IMR-90 (cell line): ENCODE measurements around the gene RAB4B. TPM values are rescaled to one million over a fixed set of nuclear protein-coding genes. Genes with fewer than 3 reads are reported as not detected.

Experiments
- RFX5 ChIP-seq: IDR thresholded peaks from 2 replicates; pipeline ENCODE4 v1.8.0; 2012; ENCODE audit warnings: low read depth, mild to moderate bottlenecking, low read length, moderate library complexity
- polyA plus RNA-seq, 3 experiments: library from polyadenylated mRNA; depleted of rRNA; stranded (reverse); fragments of >200 nt; gene quantifications; 2 replicates each; pipeline ENCODE4 v1.2.3, GENCODE V29; 2012; ENCODE audit warnings: low replicate concordance in 1 of 3
- total RNA-seq: library from RNA; depleted of rRNA; stranded (reverse); fragments of >200 nt; gene quantifications from 2 replicates; pipeline ENCODE4 v1.2.3, GENCODE V29; 2012
- TF ChIP-seq, protein P1 (sequence below): conservative IDR thresholded peaks from 2 replicates; pipeline ENCODE4 v1.5.1; 2012; ENCODE audit warnings: mild to moderate bottlenecking, low read depth, low read length, improper control_type of control experiment

RAB4B gene
- total and polyA plus RNA-seq, 2 of the 4 experiments (the other 2 are of a cell fraction), result 7.9 to 21.4 TPM

DNA sequence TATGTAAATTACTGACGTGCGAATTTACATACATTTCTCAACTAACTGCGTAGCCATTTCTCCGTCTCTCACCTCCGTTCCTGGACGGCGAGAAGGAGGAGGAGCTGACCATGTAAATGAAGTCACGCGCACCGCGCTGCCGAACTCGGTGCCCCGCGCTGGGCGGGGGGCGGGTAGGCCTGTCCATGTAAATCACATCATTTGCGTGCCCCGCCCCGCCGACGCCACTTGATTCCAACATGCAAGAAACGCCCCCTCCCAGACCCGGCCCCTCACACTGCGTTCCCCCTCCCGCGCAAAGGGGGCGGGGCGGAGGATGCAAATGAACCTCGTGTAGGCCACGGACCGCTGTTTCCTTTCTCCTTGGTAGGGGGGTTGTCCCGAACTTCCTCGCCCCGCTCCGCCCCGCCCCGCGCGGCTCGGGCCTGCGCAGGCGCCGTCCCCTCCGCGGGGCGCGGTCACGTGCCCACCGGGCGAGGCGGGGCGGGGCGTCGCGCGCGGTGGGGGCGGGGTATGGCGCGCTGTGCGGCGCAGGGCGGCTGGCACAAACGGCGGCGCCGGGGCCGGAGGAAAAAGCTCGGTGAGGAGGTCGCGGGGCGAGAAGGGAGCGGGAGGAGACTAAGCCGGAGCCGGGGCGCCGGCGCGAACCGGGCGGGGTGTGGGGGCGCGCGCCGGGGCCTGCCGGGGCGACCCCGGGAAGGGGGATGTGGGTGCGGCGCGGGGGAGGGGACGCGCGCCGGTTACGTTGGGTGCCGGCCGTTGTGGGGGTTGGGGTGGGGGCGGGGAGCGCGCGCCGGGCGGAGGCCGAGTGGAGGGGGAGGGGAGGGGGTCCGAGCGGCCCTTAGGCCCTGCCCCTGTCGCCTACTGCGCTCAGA lies 20.9 kb downstream of the RAB4B start, which contains the start of gene EGLN2 (continued):
- TF ChIP-seq, protein P1, sequence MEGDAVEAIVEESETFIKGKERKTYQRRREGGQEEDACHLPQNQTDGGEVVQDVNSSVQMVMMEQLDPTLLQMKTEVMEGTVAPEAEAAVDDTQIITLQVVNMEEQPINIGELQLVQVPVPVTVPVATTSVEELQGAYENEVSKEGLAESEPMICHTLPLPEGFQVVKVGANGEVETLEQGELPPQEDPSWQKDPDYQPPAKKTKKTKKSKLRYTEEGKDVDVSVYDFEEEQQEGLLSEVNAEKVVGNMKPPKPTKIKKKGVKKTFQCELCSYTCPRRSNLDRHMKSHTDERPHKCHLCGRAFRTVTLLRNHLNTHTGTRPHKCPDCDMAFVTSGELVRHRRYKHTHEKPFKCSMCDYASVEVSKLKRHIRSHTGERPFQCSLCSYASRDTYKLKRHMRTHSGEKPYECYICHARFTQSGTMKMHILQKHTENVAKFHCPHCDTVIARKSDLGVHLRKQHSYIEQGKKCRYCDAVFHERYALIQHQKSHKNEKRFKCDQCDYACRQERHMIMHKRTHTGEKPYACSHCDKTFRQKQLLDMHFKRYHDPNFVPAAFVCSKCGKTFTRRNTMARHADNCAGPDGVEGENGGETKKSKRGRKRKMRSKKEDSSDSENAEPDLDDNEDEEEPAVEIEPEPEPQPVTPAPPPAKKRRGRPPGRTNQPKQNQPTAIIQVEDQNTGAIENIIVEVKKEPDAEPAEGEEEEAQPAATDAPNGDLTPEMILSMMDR, result no peak
- TF ChIP-seq RFX5, result no peak
